Gastroesophageal sphincter (tissue), 3 donors: Measurements from ENCODE around the gene PTPN14.

Experiments
- EP300 ChIP-seq: sonication (generic); formaldehyde crosslinking; IDR thresholded peaks from one replicate; pipeline ENCODE4 v1.6.1; 2017; ENCODE audit warnings: antibody characterized with exemption, mild to moderate bottlenecking
- POLR2A ChIP-seq, 2 donors: fragments of 450-650 bp; IDR thresholded peaks; one replicate each; pipeline ENCODE4 v1.6.1; 2017; ENCODE audit warnings: antibody characterized with exemption in 2 of 2, mild to moderate bottlenecking in 2 of 2, moderate library complexity in 1 of 2
- POLR2AphosphoS5 ChIP-seq: sonication (generic); formaldehyde crosslinking; IDR thresholded peaks from one replicate; pipeline ENCODE4 v1.6.1; 2017; ENCODE audit warnings: antibody characterized with exemption
- TF ChIP-seq, protein P1 (sequence below), 4 experiments: fragments of 200-600 bp in 2 of 4; fragments of 450-650 bp in 2 of 4; sonication (generic) in 1 of 4; IDR thresholded peaks; one replicate each; pipeline ENCODE4 v1.5.1; 2017 to 2019; ENCODE audit warnings: antibody characterized with exemption in 4 of 4, mild to moderate bottlenecking in 2 of 4, moderate library complexity in 2 of 4

DNA sequence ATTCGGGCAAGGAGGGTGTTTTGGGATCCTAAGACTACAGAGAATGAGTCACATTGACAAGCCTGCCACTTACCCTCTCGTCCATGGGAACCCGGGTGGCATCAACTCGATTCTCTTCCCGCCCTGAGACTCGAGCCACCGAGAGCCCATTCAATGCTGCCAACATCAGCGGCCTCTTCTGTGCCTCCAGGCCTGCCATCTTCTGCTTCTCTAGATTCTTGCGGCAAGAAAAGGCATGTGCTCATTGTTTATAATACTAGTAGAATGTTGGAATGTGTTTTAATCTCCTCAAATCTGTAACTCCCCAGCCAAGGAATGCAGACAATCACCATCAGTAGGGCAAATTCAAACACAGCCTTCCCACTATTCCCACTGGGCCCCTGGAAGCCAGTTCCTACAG lies 173.5 kb downstream of the PTPN14 start:
- TF ChIP-seq POLR2AphosphoS5 (no peak), POLR2A (IDR thresholded peaks at IDR 0.05) (no peak), EP300 (no peak)
- TF ChIP-seq, protein P1, sequence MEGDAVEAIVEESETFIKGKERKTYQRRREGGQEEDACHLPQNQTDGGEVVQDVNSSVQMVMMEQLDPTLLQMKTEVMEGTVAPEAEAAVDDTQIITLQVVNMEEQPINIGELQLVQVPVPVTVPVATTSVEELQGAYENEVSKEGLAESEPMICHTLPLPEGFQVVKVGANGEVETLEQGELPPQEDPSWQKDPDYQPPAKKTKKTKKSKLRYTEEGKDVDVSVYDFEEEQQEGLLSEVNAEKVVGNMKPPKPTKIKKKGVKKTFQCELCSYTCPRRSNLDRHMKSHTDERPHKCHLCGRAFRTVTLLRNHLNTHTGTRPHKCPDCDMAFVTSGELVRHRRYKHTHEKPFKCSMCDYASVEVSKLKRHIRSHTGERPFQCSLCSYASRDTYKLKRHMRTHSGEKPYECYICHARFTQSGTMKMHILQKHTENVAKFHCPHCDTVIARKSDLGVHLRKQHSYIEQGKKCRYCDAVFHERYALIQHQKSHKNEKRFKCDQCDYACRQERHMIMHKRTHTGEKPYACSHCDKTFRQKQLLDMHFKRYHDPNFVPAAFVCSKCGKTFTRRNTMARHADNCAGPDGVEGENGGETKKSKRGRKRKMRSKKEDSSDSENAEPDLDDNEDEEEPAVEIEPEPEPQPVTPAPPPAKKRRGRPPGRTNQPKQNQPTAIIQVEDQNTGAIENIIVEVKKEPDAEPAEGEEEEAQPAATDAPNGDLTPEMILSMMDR (IDR thresholded peaks at IDR 0.05) = no peak
